ENCODE results near the gene DLL4.

DLL4 gene

GRCh38 chr15:40984964-40985363, 55.8 kb downstream of the DLL4 start:
- Histone ChIP-seq H3K9me3 (ENCODE audit: control insufficient read depth, insufficient read depth, low read length) (no peaks in the 10 kb centered on the region), H3K9ac (ENCODE audit: low read depth, low read length) (no peak overlapping the region), H3K4me1 (ENCODE audit: insufficient read depth, low read length) (no peaks in the 10 kb centered on the region), H3K36me3 (ENCODE audit: insufficient read depth, low read length) (peaks cover 33% of the 10 kb centered on the region)

- peaks cover 29% of the 10 kb centered on the region for H3K36me3 ChIP-seq (ENCODE audit: insufficient read depth, low read length)
- H3K9me3 ChIP-seq (ENCODE audit: control insufficient read depth, insufficient read depth, low read length), result no peaks in the 10 kb centered on the region
- H3K9ac ChIP-seq (ENCODE audit: low read depth, low read length), result no peak overlapping the region
- H3K4me1 ChIP-seq (ENCODE audit: insufficient read depth, low read length), result no peaks in the 10 kb centered on the region
Observed at GRCh38 chr15:40985541-40986330, 56.6 kb downstream of the DLL4 start.

- H3K4me1 ChIP-seq (ENCODE audit: insufficient read depth, low read length), result no peaks in the 10 kb centered on the region
- H3K9ac ChIP-seq (ENCODE audit: low read depth, low read length), result no peak overlapping the region
- H3K36me3 ChIP-seq (ENCODE audit: insufficient read depth, low read length), result peaks cover 22% of the 10 kb centered on the region
- H3K9me3 ChIP-seq (ENCODE audit: control insufficient read depth, insufficient read depth, low read length), result no peaks in the 10 kb centered on the region
Observed at GRCh38 chr15:40986820-40987219, 57.7 kb downstream of the DLL4 start.

GRCh38 chr15:40988156-40988555, 59.0 kb downstream of the DLL4 start:
- H3K36me3 ChIP-seq (ENCODE audit: insufficient read depth, low read length), result peaks cover 19% of the 10 kb centered on the region
- H3K9ac ChIP-seq (ENCODE audit: low read depth, low read length), result no peak overlapping the region

More at GRCh38 chr15:40988156-40988555, 59.0 kb downstream of the DLL4 start:
- H3K4me1 ChIP-seq (ENCODE audit: insufficient read depth, low read length), result no peaks in the 10 kb centered on the region
- no peaks in the 10 kb centered on the region for H3K9me3 ChIP-seq (ENCODE audit: control insufficient read depth, insufficient read depth, low read length)

Data from ES-I3 (cell line).